Upper lobe of right lung (tissue), 1 donor: Measurements from ENCODE around the gene MYCBP2. TPM values are rescaled to one million over a fixed set of nuclear protein-coding genes. Genes with fewer than 3 reads are reported as not detected.
A peak's percentile ranks its signal among the peaks of the same experiment; 100 is the strongest.

Experiments used
- ATAC-seq: fragments of 200-7000 bp; cut with Tn5 transposase; one replicate; pipeline ENCODE4 v1.9.1; 2020; ENCODE audit warnings: mild to moderate bottlenecking, moderate library complexity
- DNase-seq: peaks from one replicate; pipeline ENCODE4 v3.0.0-alpha.2; 2020
- H3K27ac ChIP-seq: fragments of 200-600 bp; one replicate; pipeline ENCODE4 v1.8.0; 2022
- H3K27me3 ChIP-seq: fragments of 200-600 bp; one replicate; pipeline ENCODE4 v1.8.0; 2022; ENCODE audit warnings: mild to moderate bottlenecking
- H3K36me3 ChIP-seq: fragments of 200-600 bp; one replicate; pipeline ENCODE4 v1.8.0; 2022
- H3K4me1 ChIP-seq: fragments of 200-600 bp; one replicate; pipeline ENCODE4 v1.8.0; 2022
- H3K4me3 ChIP-seq: fragments of 200-600 bp; one replicate; pipeline ENCODE4 v1.8.0; 2022; ENCODE audit warnings: mild to moderate bottlenecking
- H3K9me3 ChIP-seq: fragments of 200-600 bp; one replicate; pipeline ENCODE4 v1.8.0; 2022
- intact Hi-C: fragments of 100-400 bp; cut with DNase I; formaldehyde crosslinking; loops from one replicate; pipeline ENCODE4 v1.11.0; 2022
- total RNA-seq: library from RNA; stranded (reverse); fragmentation: NEBNext Ultra II Directional; extraction: Animal tissue kit (Norgen Biotek cat#: 25700); gene quantifications from one replicate; pipeline ENCODE4 v1.2.1, GENCODE V29; 2021
- TF ChIP-seq, protein P1 (sequence below): fragments of 200-600 bp; IDR thresholded peaks from one replicate; pipeline ENCODE4 v1.8.0; 2022; ENCODE audit warnings: antibody characterized with exemption
- donor health status: DM: no; HTN: yes; CAD: no; lungs with severe emphysema.

Gene MYCBP2
- total RNA-seq, 1 donor from 2014 or later: 94.2 TPM

DNA sequence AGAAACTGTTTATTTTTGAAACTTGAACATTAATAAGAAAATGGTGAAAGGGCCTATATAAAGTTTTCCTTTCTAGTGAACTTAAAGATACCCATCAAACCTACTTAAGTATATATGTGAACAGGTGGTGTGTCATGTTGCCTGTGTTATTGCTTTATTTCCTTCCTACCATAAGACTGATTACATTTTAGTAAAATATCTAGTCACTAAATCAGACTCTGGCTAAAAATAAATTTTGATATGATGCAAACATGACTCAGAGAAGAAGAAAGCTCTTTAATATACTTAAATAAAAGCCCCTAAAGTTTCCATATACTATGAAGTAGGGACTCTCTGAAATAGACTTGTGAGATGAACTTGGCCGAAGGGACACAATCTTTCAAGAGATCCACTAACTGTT lies 264.8 kb downstream of the MYCBP2 start:
- intact Hi-C loops: no loop called here
- Histone ChIP-seq H3K27me3 (no peaks in the 10 kb centered on the region), H3K9me3 (no peaks in the 10 kb centered on the region), H3K36me3 (peaks cover 81% of the 10 kb centered on the region), H3K27ac (no peak overlapping the region), H3K4me3 (no peak overlapping the region), H3K4me1 (no peaks in the 10 kb centered on the region)
- ATAC-seq (no peak), DNase-seq (no peak)
- TF ChIP-seq, protein P1, sequence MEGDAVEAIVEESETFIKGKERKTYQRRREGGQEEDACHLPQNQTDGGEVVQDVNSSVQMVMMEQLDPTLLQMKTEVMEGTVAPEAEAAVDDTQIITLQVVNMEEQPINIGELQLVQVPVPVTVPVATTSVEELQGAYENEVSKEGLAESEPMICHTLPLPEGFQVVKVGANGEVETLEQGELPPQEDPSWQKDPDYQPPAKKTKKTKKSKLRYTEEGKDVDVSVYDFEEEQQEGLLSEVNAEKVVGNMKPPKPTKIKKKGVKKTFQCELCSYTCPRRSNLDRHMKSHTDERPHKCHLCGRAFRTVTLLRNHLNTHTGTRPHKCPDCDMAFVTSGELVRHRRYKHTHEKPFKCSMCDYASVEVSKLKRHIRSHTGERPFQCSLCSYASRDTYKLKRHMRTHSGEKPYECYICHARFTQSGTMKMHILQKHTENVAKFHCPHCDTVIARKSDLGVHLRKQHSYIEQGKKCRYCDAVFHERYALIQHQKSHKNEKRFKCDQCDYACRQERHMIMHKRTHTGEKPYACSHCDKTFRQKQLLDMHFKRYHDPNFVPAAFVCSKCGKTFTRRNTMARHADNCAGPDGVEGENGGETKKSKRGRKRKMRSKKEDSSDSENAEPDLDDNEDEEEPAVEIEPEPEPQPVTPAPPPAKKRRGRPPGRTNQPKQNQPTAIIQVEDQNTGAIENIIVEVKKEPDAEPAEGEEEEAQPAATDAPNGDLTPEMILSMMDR: no peak

DNA sequence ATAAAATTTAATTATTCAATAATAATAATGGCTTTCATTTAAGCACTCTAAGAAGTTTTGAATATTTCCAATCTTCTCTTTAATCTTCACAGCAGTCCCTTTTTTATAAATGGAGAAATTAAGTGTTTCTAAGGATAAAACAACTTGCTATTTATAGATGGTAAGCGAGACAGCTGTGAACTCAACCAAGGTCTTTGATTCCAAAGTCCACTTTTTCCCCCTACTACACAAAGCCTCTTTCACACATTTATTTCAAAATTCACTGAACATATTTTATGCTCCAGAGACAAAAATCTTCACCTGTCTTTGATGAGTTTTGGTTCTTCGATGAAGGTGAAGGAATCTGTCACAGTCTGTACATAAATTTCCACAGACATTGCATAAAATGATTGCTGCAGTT lies 265.5 kb downstream of the MYCBP2 start:
- no peak for DNase-seq
- TF ChIP-seq, protein P1: no peak
- no peak overlapping the region for H3K4me3 ChIP-seq
- no peaks in the 10 kb centered on the region for H3K27me3 ChIP-seq
- no peak overlapping the region for H3K27ac ChIP-seq
- peaks cover 81% of the 10 kb centered on the region for H3K36me3 ChIP-seq
- H3K4me1 ChIP-seq: no peaks in the 10 kb centered on the region
- no peak for ATAC-seq
- intact Hi-C loops: no loop called here
- H3K9me3 ChIP-seq: no peaks in the 10 kb centered on the region

DNA sequence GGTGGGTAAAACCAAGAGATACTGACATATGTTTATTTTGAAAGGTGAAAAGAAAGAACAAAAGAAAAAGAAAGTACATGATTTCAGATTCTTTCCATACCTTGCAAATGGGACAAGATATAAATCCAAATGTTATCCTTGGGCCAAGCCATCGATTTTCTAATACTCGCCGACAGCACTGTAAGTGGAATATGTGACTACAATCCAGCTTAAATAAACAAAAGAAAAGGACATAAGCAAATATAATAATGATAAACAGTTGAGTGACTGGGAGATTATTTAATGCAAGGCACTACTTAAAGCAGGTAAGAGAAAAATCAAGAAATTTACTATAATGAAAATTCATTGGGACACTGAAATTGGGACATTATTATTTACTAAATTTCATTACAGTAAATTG lies 270.0 kb downstream of the MYCBP2 start:
- no peaks in the 10 kb centered on the region for H3K4me1 ChIP-seq
- H3K4me3 ChIP-seq: no peak overlapping the region
- ATAC-seq (no peak), DNase-seq (no peak)
- TF ChIP-seq, protein P1: no peak
- no peak overlapping the region for H3K27ac ChIP-seq
- no peaks in the 10 kb centered on the region for H3K27me3 ChIP-seq
- no peaks in the 10 kb centered on the region for H3K9me3 ChIP-seq
- peaks cover 93% of the 10 kb centered on the region for H3K36me3 ChIP-seq
- intact Hi-C loops: no loop called here

DNA sequence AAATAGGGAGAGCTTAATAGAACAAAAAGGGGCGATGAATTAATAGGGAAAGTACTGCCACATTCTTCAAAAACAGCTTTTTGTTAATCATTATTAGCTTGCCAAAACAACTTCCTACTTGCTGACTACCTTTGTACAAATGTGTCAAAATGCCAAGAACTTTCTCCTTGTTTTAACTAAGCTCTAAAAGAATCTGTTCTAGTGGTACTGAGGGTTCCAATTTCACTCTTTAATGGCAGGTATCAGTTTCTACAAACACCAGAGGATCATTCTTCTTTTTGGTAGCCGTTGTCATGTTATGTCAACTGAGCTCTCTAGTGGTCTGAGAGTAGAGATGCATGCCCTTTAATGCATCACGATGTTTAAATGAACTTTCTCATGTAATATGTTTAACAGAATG lies 270.5 kb downstream of the MYCBP2 start:
- H3K4me3 ChIP-seq: no peak overlapping the region
- no peaks in the 10 kb centered on the region for H3K27me3 ChIP-seq
- intact Hi-C loops: no loop called here
- ATAC-seq: no peak
- TF ChIP-seq, protein P1: no peak
- H3K27ac ChIP-seq: peak overlapping the region; percentile 17
- H3K4me1 ChIP-seq: no peaks in the 10 kb centered on the region
- no peak for DNase-seq
- H3K36me3 ChIP-seq: peaks cover 93% of the 10 kb centered on the region
- no peaks in the 10 kb centered on the region for H3K9me3 ChIP-seq

DNA sequence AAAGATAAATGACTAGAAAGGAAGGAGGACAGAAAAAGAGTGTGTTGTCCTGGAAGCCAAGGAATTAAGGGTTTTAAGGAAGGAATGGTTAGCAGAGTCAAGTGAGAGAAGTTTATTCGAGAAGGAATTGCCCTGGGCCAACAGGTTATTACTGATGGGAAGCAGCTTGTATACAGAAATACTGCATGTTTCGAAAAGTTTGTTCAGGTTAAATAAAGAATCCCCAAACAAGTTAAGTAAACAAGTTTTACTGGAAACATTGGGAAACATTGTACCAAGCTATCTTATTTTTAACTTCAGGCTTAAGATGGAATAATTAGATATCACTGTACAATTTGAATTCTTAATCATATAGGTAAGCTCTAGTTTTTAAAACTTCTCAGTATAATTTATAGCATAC lies 271.7 kb downstream of the MYCBP2 start:
- intact Hi-C loops: no loop called here
- Histone ChIP-seq H3K4me3 (no peak overlapping the region), H3K27me3 (no peaks in the 10 kb centered on the region), H3K9me3 (no peaks in the 10 kb centered on the region), H3K27ac (no peak overlapping the region), H3K36me3 (peaks cover 93% of the 10 kb centered on the region), H3K4me1 (no peaks in the 10 kb centered on the region)
- DNase-seq: no peak
- TF ChIP-seq, protein P1: no peak
- ATAC-seq: no peak

DNA sequence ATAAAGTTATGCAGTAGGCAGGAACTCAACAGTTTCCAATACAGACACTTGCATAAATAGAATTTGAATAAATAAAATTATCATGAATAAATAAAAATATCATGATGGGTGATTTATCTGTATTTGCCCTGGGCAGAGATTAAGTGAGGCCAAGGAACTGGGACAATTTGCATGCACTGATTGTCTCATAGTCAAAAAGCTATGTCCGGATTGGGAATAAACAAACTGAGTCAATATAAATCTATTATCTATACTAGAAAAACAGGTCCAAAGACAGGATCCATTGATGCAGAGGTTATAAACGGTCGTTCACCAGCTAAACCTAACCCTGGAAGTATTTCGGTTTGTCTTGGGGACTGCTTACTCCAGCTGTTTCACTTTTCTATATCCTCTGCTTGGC lies 273.7 kb downstream of the MYCBP2 start:
- H3K4me3 ChIP-seq: no peak overlapping the region
- H3K27ac ChIP-seq: no peak overlapping the region
- ATAC-seq: no peak
- H3K27me3 ChIP-seq: no peaks in the 10 kb centered on the region
- H3K4me1 ChIP-seq: peaks cover 10% of the 10 kb centered on the region
- H3K36me3 ChIP-seq: peaks cover 89% of the 10 kb centered on the region
- TF ChIP-seq, protein P1: no peak
- no peaks in the 10 kb centered on the region for H3K9me3 ChIP-seq
- no peak for DNase-seq
- intact Hi-C loops: no loop called here
